ENCODE results near the gene CFAP97D1.

The CFAP97D1 gene

GRCh38 chr17:43788540-43788939 is 8.3 kb downstream of the CFAP97D1 start:
- TF ChIP-seq TAF1 (IDR thresholded peaks at IDR 0.05; ENCODE audit: borderline replicate concordance, insufficient read depth, low read length), result no peak
- TF ChIP-seq SIN3A (IDR thresholded peaks at IDR 0.05; ENCODE audit: borderline replicate concordance, insufficient read depth, low read length), result no peak
- TF ChIP-seq FOXP2 (optimal IDR thresholded peaks at IDR 0.05; ENCODE audit: borderline replicate concordance, extremely low read depth, extremely low read length, insufficient read depth), result no peak

- TF ChIP-seq SIN3A (IDR thresholded peaks at IDR 0.05; ENCODE audit: borderline replicate concordance, insufficient read depth, low read length) (no peak), FOXP2 (optimal IDR thresholded peaks at IDR 0.05; ENCODE audit: borderline replicate concordance, extremely low read depth, extremely low read length, insufficient read depth) (no peak), POLR2AphosphoS5 (IDR thresholded peaks at IDR 0.05; ENCODE audit: low read depth, low read length) (no peak), TAF1 (IDR thresholded peaks at IDR 0.05; ENCODE audit: borderline replicate concordance, insufficient read depth, low read length) (no peak)
- TF ChIP-seq, protein P1, sequence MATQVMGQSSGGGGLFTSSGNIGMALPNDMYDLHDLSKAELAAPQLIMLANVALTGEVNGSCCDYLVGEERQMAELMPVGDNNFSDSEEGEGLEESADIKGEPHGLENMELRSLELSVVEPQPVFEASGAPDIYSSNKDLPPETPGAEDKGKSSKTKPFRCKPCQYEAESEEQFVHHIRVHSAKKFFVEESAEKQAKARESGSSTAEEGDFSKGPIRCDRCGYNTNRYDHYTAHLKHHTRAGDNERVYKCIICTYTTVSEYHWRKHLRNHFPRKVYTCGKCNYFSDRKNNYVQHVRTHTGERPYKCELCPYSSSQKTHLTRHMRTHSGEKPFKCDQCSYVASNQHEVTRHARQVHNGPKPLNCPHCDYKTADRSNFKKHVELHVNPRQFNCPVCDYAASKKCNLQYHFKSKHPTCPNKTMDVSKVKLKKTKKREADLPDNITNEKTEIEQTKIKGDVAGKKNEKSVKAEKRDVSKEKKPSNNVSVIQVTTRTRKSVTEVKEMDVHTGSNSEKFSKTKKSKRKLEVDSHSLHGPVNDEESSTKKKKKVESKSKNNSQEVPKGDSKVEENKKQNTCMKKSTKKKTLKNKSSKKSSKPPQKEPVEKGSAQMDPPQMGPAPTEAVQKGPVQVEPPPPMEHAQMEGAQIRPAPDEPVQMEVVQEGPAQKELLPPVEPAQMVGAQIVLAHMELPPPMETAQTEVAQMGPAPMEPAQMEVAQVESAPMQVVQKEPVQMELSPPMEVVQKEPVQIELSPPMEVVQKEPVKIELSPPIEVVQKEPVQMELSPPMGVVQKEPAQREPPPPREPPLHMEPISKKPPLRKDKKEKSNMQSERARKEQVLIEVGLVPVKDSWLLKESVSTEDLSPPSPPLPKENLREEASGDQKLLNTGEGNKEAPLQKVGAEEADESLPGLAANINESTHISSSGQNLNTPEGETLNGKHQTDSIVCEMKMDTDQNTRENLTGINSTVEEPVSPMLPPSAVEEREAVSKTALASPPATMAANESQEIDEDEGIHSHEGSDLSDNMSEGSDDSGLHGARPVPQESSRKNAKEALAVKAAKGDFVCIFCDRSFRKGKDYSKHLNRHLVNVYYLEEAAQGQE (IDR thresholded peaks at IDR 0.05; ENCODE audit: insufficient read depth in 1 of 2, low read depth in 2 of 2, low read length in 2 of 2), result no peak
Measured at GRCh38 chr17:43789482-43789881, 9.2 kb downstream of the CFAP97D1 start.

GRCh38 chr17:43790311-43790940 is 10.2 kb downstream of the CFAP97D1 start:
- no peak for TF ChIP-seq POLR2AphosphoS5 (IDR thresholded peaks at IDR 0.05; ENCODE audit: low read depth, low read length)
- no peak for TF ChIP-seq FOXP2 (optimal IDR thresholded peaks at IDR 0.05; ENCODE audit: borderline replicate concordance, extremely low read depth, extremely low read length, insufficient read depth)
- no peak for TF ChIP-seq TAF1 (IDR thresholded peaks at IDR 0.05; ENCODE audit: borderline replicate concordance, insufficient read depth, low read length)
- TF ChIP-seq, protein P1 (IDR thresholded peaks at IDR 0.05; ENCODE audit: insufficient read depth in 1 of 2, low read depth in 2 of 2, low read length in 2 of 2), result no peak
- no peak for TF ChIP-seq SIN3A (IDR thresholded peaks at IDR 0.05; ENCODE audit: borderline replicate concordance, insufficient read depth, low read length)

- TF ChIP-seq POLR2AphosphoS5 (IDR thresholded peaks at IDR 0.05; ENCODE audit: low read depth, low read length) (no peak), FOXP2 (optimal IDR thresholded peaks at IDR 0.05; ENCODE audit: borderline replicate concordance, extremely low read depth, extremely low read length, insufficient read depth) (no peak)
Measured at GRCh38 chr17:43791589-43791988, 11.4 kb downstream of the CFAP97D1 start.

DNA sequence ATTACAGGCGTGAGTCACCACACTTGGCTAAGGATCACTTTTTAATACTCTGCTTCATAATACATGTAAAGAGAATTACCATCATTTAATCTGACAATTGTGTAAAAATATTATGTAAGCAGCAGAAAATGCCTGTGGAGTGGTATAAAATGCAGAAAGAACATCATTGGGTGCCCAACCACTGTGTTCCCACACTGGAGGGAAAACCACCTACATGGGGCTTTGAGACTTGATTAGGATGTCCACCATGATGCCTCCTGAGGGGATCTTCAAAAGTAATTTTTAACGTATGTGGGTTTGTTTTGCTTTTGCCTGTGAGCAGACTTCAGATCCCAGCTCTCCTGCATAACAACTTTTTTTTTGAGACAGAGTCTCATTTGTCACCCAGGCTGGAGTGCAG is 18.8 kb downstream of the CFAP97D1 start:
- TF ChIP-seq, protein P1 (IDR thresholded peaks at IDR 0.05; ENCODE audit: insufficient read depth in 1 of 2, low read depth in 2 of 2, low read length in 2 of 2), result no peak
- TF ChIP-seq FOXP2 (optimal IDR thresholded peaks at IDR 0.05; ENCODE audit: borderline replicate concordance, extremely low read depth, extremely low read length, insufficient read depth) (no peak), POLR2AphosphoS5 (IDR thresholded peaks at IDR 0.05; ENCODE audit: low read depth, low read length) (no peak), SIN3A (IDR thresholded peaks at IDR 0.05; ENCODE audit: borderline replicate concordance, insufficient read depth, low read length) (no peak), TAF1 (IDR thresholded peaks at IDR 0.05; ENCODE audit: borderline replicate concordance, insufficient read depth, low read length) (no peak)

- TF ChIP-seq SIN3A (IDR thresholded peaks at IDR 0.05; ENCODE audit: borderline replicate concordance, insufficient read depth, low read length), result no peak
- TF ChIP-seq, protein P1 (IDR thresholded peaks at IDR 0.05; ENCODE audit: insufficient read depth in 1 of 2, low read depth in 2 of 2, low read length in 2 of 2), result no peak
- TF ChIP-seq POLR2AphosphoS5 (IDR thresholded peaks at IDR 0.05; ENCODE audit: low read depth, low read length), result no peak
- no peak for TF ChIP-seq FOXP2 (optimal IDR thresholded peaks at IDR 0.05; ENCODE audit: borderline replicate concordance, extremely low read depth, extremely low read length, insufficient read depth)
Measured at GRCh38 chr17:43800736-43801135, 20.5 kb downstream of the CFAP97D1 start.

Measured in PFSK-1 (cell line).